Frontal cortex (tissue), 4 donors: ENCODE results near the gene ZSCAN10. TPM values are rescaled to one million over a fixed set of nuclear protein-coding genes. Genes with fewer than 3 reads are reported as not detected.
A peak's percentile ranks its signal among the peaks of the same experiment; 100 is the strongest.
"Not testable (repeated sequence)": the region's sequence is repeated elsewhere in the genome, so short reads cannot be mapped to it uniquely, and the experiment has no call there.

Source experiments
- DNase-seq, 2 donors: peaks; one replicate each; pipeline ENCODE4 v3.0.0; 2012; ENCODE audit warnings: low spot score in 2 of 2
- FAIRE-seq: peaks from 2 replicates; lab custom pipeline; 2012; peaks lifted over from hg19 to GRCh38; lab: Jason Lieb, UNC
- total RNA-seq: library from RNA; depleted of rRNA; stranded (reverse); fragments of >200 nt; gene quantifications from one replicate; pipeline ENCODE4 v1.2.3, GENCODE V29; 2014
- donor health status: control.
- donor health status: control.
- donor health status: control.

The ZSCAN10 gene
- not detected for total RNA-seq

- FAIRE-seq (no peak), DNase-seq (peak in 1 of 2 donors; percentile 10)
Observed at GRCh38 chr16:3098459-3099394, at the start of gene ZSCAN10. TSS of gene ZSCAN10 (minus strand) at chr16:3099294. CDS start at chr16:3092937, 6,357 bp downstream.

GRCh38 chr16:3148256-3149192 is 49.4 kb upstream of the ZSCAN10 start:
- DNase-seq (peak in 1 of 2 donors; percentile 19), FAIRE-seq (no peak)

GRCh38 chr16:3147757-3148104 is 48.6 kb upstream of the ZSCAN10 start:
- peak in 1 of 2 donors; percentile 1 for DNase-seq
- FAIRE-seq = no peak

- no peak for FAIRE-seq
- DNase-seq = peak in 1 of 2 donors; percentile 2
Observed at GRCh38 chr16:3147046-3147756, 48.1 kb upstream of the ZSCAN10 start.

- DNase-seq (no peak), FAIRE-seq (no peak)
Observed at GRCh38 chr16:3145660-3146059, 46.6 kb upstream of the ZSCAN10 start.

- FAIRE-seq = no peak
- no peak for DNase-seq
Observed at GRCh38 chr16:3145151-3145550, 46.1 kb upstream of the ZSCAN10 start.

- no peak for FAIRE-seq
Observed at GRCh38 chr16:3144321-3144983, 45.4 kb upstream of the ZSCAN10 start.

GRCh38 chr16:3143598-3144320 is 44.7 kb upstream of the ZSCAN10 start:
- no peak for FAIRE-seq
- DNase-seq = no peak

More at GRCh38 chr16:3144321-3144983, 45.4 kb upstream of the ZSCAN10 start:
- DNase-seq = no peak

- DNase-seq = no peak
- no peak for FAIRE-seq
Observed at GRCh38 chr16:3143189-3143588, 44.1 kb upstream of the ZSCAN10 start.

GRCh38 chr16:3142770-3143169 is 43.7 kb upstream of the ZSCAN10 start:
- no peak for DNase-seq
- FAIRE-seq = no peak

GRCh38 chr16:3142327-3142726 is 43.2 kb upstream of the ZSCAN10 start:
- DNase-seq (no peak), FAIRE-seq (no peak)

GRCh38 chr16:3141781-3142311 is 42.8 kb upstream of the ZSCAN10 start:
- no peak for DNase-seq
- no peak for FAIRE-seq

- FAIRE-seq = no peak
- DNase-seq = no peak
Observed at GRCh38 chr16:3140603-3141427, 41.7 kb upstream of the ZSCAN10 start.

GRCh38 chr16:3139561-3139960 is 40.5 kb upstream of the ZSCAN10 start:
- not testable (repeated sequence) for DNase-seq, FAIRE-seq

GRCh38 chr16:3138823-3139426 is 39.8 kb upstream of the ZSCAN10 start:
- FAIRE-seq (no peak), DNase-seq (no peak)

- DNase-seq (no peak), FAIRE-seq (no peak)
Observed at GRCh38 chr16:3138342-3138741, 39.2 kb upstream of the ZSCAN10 start.

- FAIRE-seq (no peak), DNase-seq (no peak)
Observed at GRCh38 chr16:3137267-3137666, 38.2 kb upstream of the ZSCAN10 start.
